ENCODE results near the gene GOLGA1. TPM values are rescaled to one million over a fixed set of nuclear protein-coding genes. Genes with fewer than 3 reads are reported as not detected.
A peak's percentile ranks its signal among the peaks of the same experiment; 100 is the strongest.
"Not testable (repeated sequence)": the region's sequence is repeated elsewhere in the genome, so short reads cannot be mapped to it uniquely, and the experiment has no call there.

Gene GOLGA1
- polyA plus RNA-seq, 4 donors: 14.5 to 15.7 (median 15.0) TPM

DNA sequence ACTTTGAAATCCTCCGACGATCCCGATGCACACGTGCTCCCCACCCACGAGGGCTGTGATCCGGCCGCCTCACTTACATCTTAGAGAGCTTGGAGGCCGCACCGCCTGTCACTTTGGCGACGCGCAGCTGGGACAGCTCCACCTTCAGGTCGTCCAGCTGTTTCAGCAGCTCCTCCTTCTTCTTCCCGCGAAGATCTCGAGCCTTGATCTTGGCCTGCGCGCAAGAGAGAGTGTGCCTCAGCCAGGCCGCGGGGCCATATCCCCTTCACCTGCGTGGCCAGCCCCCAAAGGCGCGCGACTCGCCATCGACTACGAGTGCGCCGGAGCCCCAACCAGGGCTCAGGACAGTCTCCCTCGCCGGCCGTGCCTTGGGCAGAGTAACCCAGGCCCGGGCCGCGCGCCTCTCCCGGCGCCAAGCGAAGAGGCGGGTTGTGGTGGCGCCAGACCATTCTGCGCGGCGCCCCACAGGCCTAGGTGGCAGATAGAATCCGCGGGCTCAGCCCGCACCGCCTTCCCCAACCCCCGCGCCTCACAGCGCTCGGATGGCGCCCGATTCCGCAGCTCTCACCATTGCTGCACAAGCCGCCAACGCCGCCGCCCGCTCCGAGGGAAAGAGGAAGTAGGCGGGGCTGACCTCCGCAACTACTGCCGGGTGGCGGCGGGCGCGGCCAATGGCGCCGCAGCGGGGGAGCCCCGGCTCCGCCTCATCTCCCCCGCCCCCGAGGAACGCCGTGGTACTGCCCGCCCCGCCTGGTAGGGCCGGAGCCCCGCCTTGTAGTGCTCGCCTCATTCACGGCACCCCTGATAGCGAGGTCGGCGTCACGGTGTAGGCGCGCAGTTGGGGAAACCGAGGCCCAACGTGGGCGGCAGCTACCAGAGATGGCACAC lies 79.3 kb downstream of the GOLGA1 start, which contains the start of the genes ARPC5L and RPL35:
Gene ARPC5L, plus strand, starts transcription at position 789 of the 888 bp plus-strand sequence. CDS start 7,161 bp downstream, outside the sequence.
Gene RPL35, minus strand, starts transcription at position 616 of the 888 bp plus-strand sequence. Its CDS starts 45 bp downstream, at position 571.
- peak; percentile 83 to 86 (median 85) for DNase-seq (ENCODE audit: low read depth in 4 of 4, low spot score in 3 of 4)

GRCh38 chr9:124860582-124861341 lies 80.1 kb downstream of the GOLGA1 start:
- DNase-seq (ENCODE audit: low read depth in 4 of 4, low spot score in 3 of 4): no peak

- no peak for DNase-seq (ENCODE audit: low read depth in 4 of 4, low spot score in 3 of 4)
Observed at GRCh38 chr9:124859803-124860581, 80.9 kb downstream of the GOLGA1 start.

- DNase-seq (ENCODE audit: low read depth in 4 of 4, low spot score in 3 of 4): no peak
Observed at GRCh38 chr9:124858330-124859046, 82.4 kb downstream of the GOLGA1 start.

DNA sequence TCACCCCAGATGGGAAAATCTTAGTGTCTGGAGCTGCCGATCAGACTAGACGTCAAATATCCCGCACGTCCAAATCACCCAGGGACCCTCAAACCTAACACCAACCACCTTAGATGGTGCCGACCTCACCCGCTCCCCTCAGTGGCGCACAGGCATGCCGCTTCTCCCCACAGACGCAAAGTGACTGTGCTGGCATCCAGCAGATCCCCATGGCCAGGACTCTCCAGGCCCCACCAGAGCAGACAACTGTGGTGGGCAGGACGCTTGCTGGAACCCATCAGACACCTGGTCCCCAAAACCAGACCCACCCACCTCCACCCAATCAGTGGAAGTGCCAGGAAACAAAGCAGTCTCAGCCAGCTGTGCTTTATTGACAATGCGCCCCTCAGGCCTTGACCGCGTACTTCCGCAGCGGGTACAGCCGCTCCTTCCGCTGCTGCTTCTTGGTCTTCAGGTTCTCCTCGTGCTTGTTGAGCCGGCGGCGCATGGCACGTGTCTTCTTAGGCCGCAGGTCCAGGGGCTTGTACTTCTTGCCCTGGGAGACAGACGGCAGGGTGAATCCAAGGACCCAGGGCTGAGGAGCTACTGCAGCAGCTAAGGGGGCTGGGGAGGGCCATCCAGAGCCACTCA lies 83.2 kb downstream of the GOLGA1 start:
- no peak for DNase-seq (ENCODE audit: low read depth in 4 of 4, low spot score in 3 of 4)

- no peak for DNase-seq (ENCODE audit: low read depth in 4 of 4, low spot score in 3 of 4)
Observed at GRCh38 chr9:124855944-124856765, 84.7 kb downstream of the GOLGA1 start.

DNA sequence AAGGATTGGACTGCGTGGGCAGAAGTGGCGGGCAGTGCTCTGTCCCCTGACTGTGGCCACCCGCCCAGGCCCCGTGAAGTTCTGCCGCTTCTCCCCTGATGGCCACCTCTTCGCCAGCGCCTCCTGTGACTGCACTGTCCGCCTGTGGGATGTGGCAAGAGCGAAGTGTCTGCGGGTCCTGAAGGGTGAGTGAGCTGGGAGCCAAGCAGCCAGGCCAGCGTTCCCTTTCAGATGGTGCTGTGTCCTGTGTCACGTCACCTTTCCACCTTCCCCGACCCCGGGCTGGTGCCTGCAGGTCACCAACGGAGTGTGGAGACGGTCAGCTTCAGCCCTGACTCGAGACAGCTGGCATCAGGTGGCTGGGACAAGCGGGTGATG lies 85.3 kb downstream of the GOLGA1 start:
- DNase-seq (ENCODE audit: low read depth in 4 of 4, low spot score in 3 of 4): no peak

DNA sequence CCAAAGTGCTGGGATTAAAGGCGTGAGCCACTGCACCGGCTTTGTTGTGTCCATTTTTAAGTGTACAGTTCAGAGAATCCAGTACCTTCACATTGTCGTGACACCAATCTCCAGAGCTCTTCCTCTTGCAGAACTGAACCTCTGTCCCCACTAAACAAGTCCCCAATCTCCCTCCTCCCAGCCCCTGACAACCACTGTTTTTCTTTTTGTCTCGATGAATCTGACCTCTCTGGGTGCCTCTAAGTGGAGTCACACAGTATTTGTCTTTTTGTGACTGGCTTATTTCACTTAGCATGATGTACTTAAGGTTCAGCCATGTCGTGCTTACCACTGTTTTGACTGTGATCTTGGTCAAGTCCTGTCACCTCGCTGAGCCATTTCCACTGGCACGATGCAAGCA lies 86.1 kb downstream of the GOLGA1 start:
- no peak for DNase-seq (ENCODE audit: low read depth in 4 of 4, low spot score in 3 of 4)

GRCh38 chr9:124854161-124854560 lies 86.7 kb downstream of the GOLGA1 start:
- no peak for DNase-seq (ENCODE audit: low read depth in 4 of 4, low spot score in 3 of 4)

DNA sequence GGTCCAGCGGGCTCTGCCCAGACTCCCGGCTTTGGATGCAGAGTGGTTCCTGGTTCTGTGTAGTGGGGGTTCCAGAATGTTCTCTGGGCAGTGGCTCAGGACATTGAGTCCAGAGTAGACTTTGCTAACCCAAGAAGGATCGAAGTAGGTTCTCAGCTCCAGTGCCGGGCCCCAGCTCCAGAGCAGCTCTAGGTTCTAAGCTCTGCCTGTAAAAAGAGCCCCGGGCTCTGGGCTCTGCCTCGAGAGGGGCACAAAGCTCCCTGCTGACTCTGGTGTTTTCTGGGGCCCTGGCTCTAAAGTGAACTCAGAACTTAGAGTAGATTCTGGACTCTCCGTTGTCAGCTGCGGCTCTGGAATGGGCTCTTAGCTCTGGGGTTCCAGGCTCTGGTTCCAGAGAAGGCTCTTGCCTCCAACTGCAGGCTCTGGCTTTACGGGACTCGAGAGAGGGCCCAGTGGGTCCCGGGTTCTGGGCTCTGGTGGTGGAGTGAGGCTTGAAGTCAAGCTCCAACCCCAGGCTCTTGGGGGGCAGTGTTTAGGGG lies 87.2 kb downstream of the GOLGA1 start:
- DNase-seq (ENCODE audit: low read depth in 4 of 4, low spot score in 3 of 4): no peak

- DNase-seq (ENCODE audit: low read depth in 4 of 4, low spot score in 3 of 4): peak in 1 of 4 donors; percentile 65
Observed at GRCh38 chr9:124852829-124853531, 87.9 kb downstream of the GOLGA1 start, which contains the start of gene WDR38. Gene WDR38, plus strand, starts transcription at chr9:124853460. Its CDS starts 72 bp downstream, at chr9:124853532.

DNA sequence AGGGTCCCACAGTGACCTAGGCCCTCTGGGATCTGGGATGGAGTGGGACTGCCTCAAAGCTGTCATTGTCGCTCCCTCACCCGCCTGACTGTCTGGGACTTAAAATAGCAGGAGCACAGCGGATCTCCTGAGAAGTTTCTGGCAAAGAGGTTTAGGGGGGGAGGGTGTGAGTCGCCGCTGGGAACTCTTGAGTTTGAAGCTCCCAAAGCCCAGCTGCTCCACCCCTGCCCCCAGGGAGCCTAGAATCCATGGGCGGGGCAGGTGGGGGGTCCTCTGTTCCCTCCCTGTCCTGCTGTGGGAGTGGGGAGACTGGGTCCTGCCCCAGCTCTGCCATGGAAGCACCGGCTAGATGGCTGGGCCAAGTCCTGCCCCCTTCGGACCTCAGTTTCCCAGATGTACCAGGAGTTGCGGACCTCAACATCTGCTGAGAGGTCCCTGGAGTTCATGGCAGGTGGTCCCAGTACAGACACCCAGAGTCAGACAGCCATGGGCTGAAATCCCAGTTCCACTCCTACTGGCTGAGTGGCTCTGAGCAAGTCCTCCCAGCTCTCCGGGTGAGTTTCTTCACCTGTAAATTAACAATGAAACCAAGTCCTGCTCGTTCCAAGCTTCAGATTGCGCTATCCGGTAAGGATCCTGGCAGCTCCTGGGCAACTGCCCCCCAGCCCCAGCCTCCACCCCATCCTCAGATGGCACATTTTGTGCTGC lies 88.6 kb downstream of the GOLGA1 start:
- DNase-seq (ENCODE audit: low read depth in 4 of 4, low spot score in 3 of 4): no peak

- DNase-seq (ENCODE audit: low read depth in 4 of 4, low spot score in 3 of 4): no peak
Observed at GRCh38 chr9:124849801-124850200, 91.1 kb downstream of the GOLGA1 start.

DNA sequence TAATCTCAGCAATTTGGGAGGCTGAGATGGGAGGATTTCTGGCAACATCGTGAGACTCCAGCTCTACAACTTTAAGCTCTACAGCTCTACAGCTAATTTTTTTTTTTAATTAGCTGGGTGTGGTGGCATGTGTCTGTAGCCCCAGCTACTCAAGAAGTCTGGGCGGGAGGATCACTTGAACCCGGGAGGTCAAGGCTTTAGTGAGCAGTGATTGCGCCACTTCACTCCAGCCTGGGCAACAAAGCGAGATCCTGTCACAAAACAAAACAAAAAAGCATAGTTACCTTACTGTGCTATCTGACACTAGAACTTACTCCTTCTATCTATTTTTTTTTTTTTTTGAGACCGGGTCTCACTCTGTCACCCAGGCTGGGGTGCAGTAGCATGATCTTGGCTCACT lies 93.9 kb downstream of the GOLGA1 start:
- DNase-seq (ENCODE audit: low read depth in 4 of 4, low spot score in 3 of 4): no peak

DNA sequence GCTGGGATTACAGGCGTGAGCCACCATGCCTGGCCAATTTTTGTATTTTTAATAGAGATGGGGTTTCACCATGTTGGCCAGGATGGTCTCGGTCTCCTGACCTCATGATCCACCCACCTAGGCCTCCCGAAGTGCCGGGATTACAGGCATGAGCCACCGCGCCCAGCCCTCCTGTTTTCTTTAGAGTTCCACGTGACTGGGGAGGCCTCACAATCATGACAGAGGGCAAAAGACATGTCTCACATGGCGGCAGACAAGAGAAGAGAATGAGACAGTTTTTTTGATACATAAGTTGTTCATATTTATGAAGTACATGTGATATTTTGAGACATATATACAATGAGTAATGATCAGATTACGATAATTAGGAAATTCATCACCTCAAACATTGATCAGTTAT lies 94.4 kb downstream of the GOLGA1 start:
- not testable (repeated sequence) for DNase-seq (ENCODE audit: low read depth in 4 of 4, low spot score in 3 of 4)

GRCh38 chr9:124844291-124844690 lies 96.6 kb downstream of the GOLGA1 start:
- no peak for DNase-seq (ENCODE audit: low read depth in 4 of 4, low spot score in 3 of 4)

GRCh38 chr9:124843456-124844034 lies 97.3 kb downstream of the GOLGA1 start:
- no peak for DNase-seq (ENCODE audit: low read depth in 4 of 4, low spot score in 3 of 4)

All from right renal pelvis (tissue), 4 donors.